Sciatic nerve (tissue), 2 donors: ENCODE data around the gene PPFIBP2. TPM values are rescaled to one million over a fixed set of nuclear protein-coding genes. Genes with fewer than 3 reads are reported as not detected.

ENCODE experiments used
- ATAC-seq: fragments of 200-7000 bp; cut with Tn5 transposase; one replicate; pipeline ENCODE4 v1.9.1; 2020; ENCODE audit warnings: mild to moderate bottlenecking, moderate library complexity
- DNase-seq: peaks from one replicate; pipeline ENCODE4 v3.0.0-alpha.2; 2020; ENCODE audit warnings: low spot score
- intact Hi-C: fragments of 100-400 bp; cut with DNase I; formaldehyde crosslinking; loops from one replicate; pipeline ENCODE4 v1.14.2; 2022
- total RNA-seq: library from RNA; stranded (reverse); fragmentation: NEBNext Ultra II Directional; extraction: Animal tissue kit (Norgen Biotek cat#: 25700); gene quantifications from one replicate; pipeline ENCODE4 v1.2.1, GENCODE V29; 2021
- donor health status: DM: no; HTN: no; CAD: no.
- donor health status: DM: no; HTN: no; CAD: no.

The PPFIBP2 gene
- total RNA-seq, 1 donor from 2014 or later: 52.3 TPM

GRCh38 chr11:7522546-7522945 is 8.7 kb downstream of the PPFIBP2 start:
- ATAC-seq (no peak), DNase-seq (no peak)
- intact Hi-C loops: no loop called here

- ATAC-seq: peak; percentile 76
- no peak for DNase-seq
- intact Hi-C loops: no loop called here
These were observed 9.8 kb downstream of the PPFIBP2 start for GRCh38 chr11:7523416-7524210.

- ATAC-seq (no peak), DNase-seq (no peak)
- intact Hi-C loops: no loop called here
These were observed 10.8 kb downstream of the PPFIBP2 start for GRCh38 chr11:7524462-7525235.

- intact Hi-C loops: no loop called here
- DNase-seq: no peak
- no peak for ATAC-seq
These were observed 11.6 kb downstream of the PPFIBP2 start for GRCh38 chr11:7525424-7525823.

GRCh38 chr11:7527029-7527428 is 13.2 kb downstream of the PPFIBP2 start:
- ATAC-seq: no peak
- DNase-seq: no peak
- intact Hi-C loops: no loop called here

- intact Hi-C loops: no loop called here
- ATAC-seq (no peak), DNase-seq (no peak)
These were observed 14.8 kb downstream of the PPFIBP2 start for GRCh38 chr11:7528514-7529049.

- ATAC-seq (no peak), DNase-seq (no peak)
- intact Hi-C loops: no loop called here
These were observed 16.3 kb downstream of the PPFIBP2 start for GRCh38 chr11:7530013-7530640.

GRCh38 chr11:7531011-7531410 is 17.2 kb downstream of the PPFIBP2 start:
- ATAC-seq (no peak), DNase-seq (no peak)
- intact Hi-C loops: no loop called here

GRCh38 chr11:7532405-7533145 is 18.8 kb downstream of the PPFIBP2 start:
- ATAC-seq (peak; percentile 52), DNase-seq (no peak)
- intact Hi-C loops: no loop called here

- intact Hi-C loops: no loop called here
These were observed 19.6 kb downstream of the PPFIBP2 start for GRCh38 chr11:7533199-7534041.

GRCh38 chr11:7534042-7534378 is 20.2 kb downstream of the PPFIBP2 start:
- DNase-seq (no peak), ATAC-seq (no peak)
- intact Hi-C loops: no loop called here

More at GRCh38 chr11:7533199-7534041, 19.6 kb downstream of the PPFIBP2 start:
- DNase-seq: no peak
- no peak for ATAC-seq

- ATAC-seq (no peak), DNase-seq (no peak)
- intact Hi-C loops: no loop called here
These were observed 22.3 kb downstream of the PPFIBP2 start for GRCh38 chr11:7536100-7536499.

GRCh38 chr11:7537265-7537664 is 23.5 kb downstream of the PPFIBP2 start:
- intact Hi-C loops: no loop called here
- DNase-seq: no peak
- ATAC-seq: no peak

GRCh38 chr11:7538031-7538430 is 24.2 kb downstream of the PPFIBP2 start:
- intact Hi-C loops: no loop called here
- ATAC-seq: peak; percentile 87
- peak; percentile 77 for DNase-seq

GRCh38 chr11:7538466-7539454 is 25.0 kb downstream of the PPFIBP2 start:
- ATAC-seq: peak; percentile 76
- DNase-seq: no peak
- intact Hi-C loops: no loop called here

GRCh38 chr11:7540830-7541555 is 27.2 kb downstream of the PPFIBP2 start:
- intact Hi-C loops: no loop called here
- no peak for ATAC-seq
- no peak for DNase-seq
